T-helper 1 cell treated with Interleukin-12 subunit alpha and Interleukin-12 subunit beta and Interleukin-4 antibody, amounts not matched to agents 30 ng/mL and 1 ng/mL, for 36 hours (primary cell): ENCODE data around the gene CCDC192. TPM values are rescaled to one million over a fixed set of nuclear protein-coding genes. Genes with fewer than 3 reads are reported as not detected.

Source experiments
- intact Hi-C: fragments of 100-400 bp; cut with micrococcal nuclease; formaldehyde crosslinking; loops from one replicate; pipeline ENCODE4 v1.15.1; 2024
- total RNA-seq: library from RNA; stranded (reverse); gene quantifications from 2 replicates; pipeline ENCODE4 v1.2.3, GENCODE V29; 2022

The CCDC192 gene
- total RNA-seq, 1 donor from 2014 or later = not detected

GRCh38 chr5:127975961-127976360 is 272.8 kb downstream of the CCDC192 start:
- intact Hi-C loops = no loop called here

GRCh38 chr5:127976525-127976924 is 273.3 kb downstream of the CCDC192 start:
- intact Hi-C loops = no loop called here

GRCh38 chr5:127976991-127977717 is 274.0 kb downstream of the CCDC192 start:
- intact Hi-C loops = no loop called here

GRCh38 chr5:127978738-127979300 is 275.6 kb downstream of the CCDC192 start:
- intact Hi-C loops = no loop called here

GRCh38 chr5:127979475-127979874 is 276.3 kb downstream of the CCDC192 start:
- intact Hi-C loops = no loop called here

- intact Hi-C loops = no loop called here
Measured at GRCh38 chr5:127980843-127981242, 277.7 kb downstream of the CCDC192 start.

GRCh38 chr5:127981498-127981897 is 278.3 kb downstream of the CCDC192 start:
- intact Hi-C loops = no loop called here

GRCh38 chr5:127985811-127986325 is 282.7 kb downstream of the CCDC192 start:
- intact Hi-C loops = no loop called here

- intact Hi-C loops = no loop called here
Measured at GRCh38 chr5:127987354-127988145, 284.4 kb downstream of the CCDC192 start.

- intact Hi-C loops = no loop called here
Measured at GRCh38 chr5:127988146-127988760, 285.1 kb downstream of the CCDC192 start.

Other genes starting within 250 kb of the CCDC192 start
- gene PRRC1, start 185.8 kb upstream of the CCDC192 start, total RNA-seq = 55.6 and 61.8 TPM in 2 replicates
- not detected in 2 replicates for gene CTXN3, start 54.3 kb upstream of the CCDC192 start, total RNA-seq